Lower leg skin (tissue), 3 donors: Measurements from ENCODE around the gene GIPC3.

ENCODE experiments used
- CTCF ChIP-seq, 3 donors: fragments of 450-650 bp; IDR thresholded peaks; one replicate each; pipeline ENCODE4 v1.5.1; 2016; ENCODE audit warnings: antibody characterized with exemption in 3 of 3, mild to moderate bottlenecking in 3 of 3, moderate library complexity in 2 of 3
- POLR2A ChIP-seq, 2 donors: fragments of 450-650 bp; IDR thresholded peaks; one replicate each; pipeline ENCODE4 v1.6.1; 2016 to 2017; ENCODE audit warnings: antibody characterized with exemption in 2 of 2, mild to moderate bottlenecking in 1 of 2, moderate library complexity in 1 of 2

GRCh38 chr19:3535563-3535965 lies 49.7 kb upstream of the GIPC3 start:
- no peak for TF ChIP-seq POLR2A (IDR thresholded peaks at IDR 0.05)
- TF ChIP-seq CTCF (IDR thresholded peaks at IDR 0.05), result no peak
